Brain microvascular endothelial cell (primary cell): ENCODE data around the gene ZBED2.

Experiments
- DNase-seq: peaks from one replicate; pipeline ENCODE4 v3.0.0-alpha.2; 2020
- H3K27ac ChIP-seq: fragments of 250-450 bp; sonication (Bioruptor Pico); 2 replicates; pipeline ENCODE4 v1.5.1; 2020; ENCODE audit warnings: mild to moderate bottlenecking, moderate library complexity
- H3K27me3 ChIP-seq: fragments of 250-450 bp; sonication (Bioruptor Pico); replicated peaks from 2 replicates; pipeline ENCODE4 v1.5.1; 2020; ENCODE audit warnings: mild to moderate bottlenecking
- H3K36me3 ChIP-seq: fragments of 250-450 bp; sonication (Bioruptor Pico); replicated peaks from 2 replicates; pipeline ENCODE4 v1.5.1; 2020; ENCODE audit warnings: mild to moderate bottlenecking
- H3K4me3 ChIP-seq: 2 replicates; pipeline ENCODE4 v1.5.1; 2011; ENCODE audit warnings: low read depth, mild to moderate bottlenecking, control low read depth, low read length, moderate library complexity
- CTCF ChIP-seq: IDR thresholded peaks from 2 replicates; pipeline ENCODE4 v1.5.1; 2011; ENCODE audit warnings: low read depth, mild to moderate bottlenecking, moderate library complexity, low read length, control low read depth, inconsistent platforms; ENCODE audit errors: missing control alignments
- in situ Hi-C: cut with HindIII; loops from 2 replicates; pipeline ENCODE4 v1.10.0; 2017; ENCODE audit warnings: low sequenced_read_pairs, low pct_ligation_motif_present

The ZBED2 gene

GRCh38 chr3:111621535-111621934 is 26.4 kb upstream of the ZBED2 start:
- peak; percentile 70 for TF ChIP-seq CTCF
- Histone ChIP-seq H3K27ac (no peak overlapping the region), H3K27me3 (no peaks in the 10 kb centered on the region), H3K4me3 (no peak overlapping the region), H3K36me3 (no peaks in the 10 kb centered on the region)
- in situ Hi-C loops = no loop called here
- no peak for DNase-seq

GRCh38 chr3:111619833-111620232 is 24.7 kb upstream of the ZBED2 start:
- TF ChIP-seq CTCF = no peak
- Histone ChIP-seq H3K27me3 (no peaks in the 10 kb centered on the region), H3K4me3 (no peak overlapping the region), H3K36me3 (no peaks in the 10 kb centered on the region), H3K27ac (no peak overlapping the region)
- DNase-seq = no peak
- in situ Hi-C loops = no loop called here

- Histone ChIP-seq H3K36me3 (no peaks in the 10 kb centered on the region), H3K27me3 (no peaks in the 10 kb centered on the region), H3K27ac (no peak overlapping the region), H3K4me3 (no peak overlapping the region)
- TF ChIP-seq CTCF = no peak
- in situ Hi-C loops = no loop called here
- DNase-seq = no peak
Observed at GRCh38 chr3:111618945-111619344, 23.8 kb upstream of the ZBED2 start.

- DNase-seq = no peak
- Histone ChIP-seq H3K4me3 (no peak overlapping the region), H3K27ac (no peak overlapping the region), H3K27me3 (no peaks in the 10 kb centered on the region), H3K36me3 (no peaks in the 10 kb centered on the region)
- TF ChIP-seq CTCF = no peak
- in situ Hi-C loops = no loop called here
Observed at GRCh38 chr3:111617912-111618601, 22.9 kb upstream of the ZBED2 start.

DNA sequence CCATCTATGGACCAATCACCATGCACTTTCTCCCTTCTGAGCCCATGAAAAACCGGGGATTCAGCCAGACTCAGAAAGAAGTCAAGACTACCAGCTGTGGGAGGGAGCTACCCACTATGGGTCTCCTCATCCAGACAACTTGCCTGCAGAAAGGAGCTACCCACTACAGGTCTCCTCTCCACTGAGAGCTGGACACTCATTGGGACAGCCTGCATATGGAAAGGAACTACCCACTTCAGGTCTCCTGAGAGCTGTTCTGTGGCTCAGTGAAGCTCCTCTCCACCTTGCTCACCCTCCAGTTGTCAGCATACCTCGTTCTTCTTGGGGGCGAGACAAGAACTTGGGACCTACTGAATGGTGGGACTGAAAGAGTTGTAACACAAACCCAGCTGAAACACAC is 22.3 kb upstream of the ZBED2 start:
- in situ Hi-C loops = no loop called here
- no peak for TF ChIP-seq CTCF
- Histone ChIP-seq H3K4me3 (no peak overlapping the region), H3K36me3 (no peaks in the 10 kb centered on the region), H3K27ac (no peak overlapping the region), H3K27me3 (no peaks in the 10 kb centered on the region)
- no peak for DNase-seq

DNA sequence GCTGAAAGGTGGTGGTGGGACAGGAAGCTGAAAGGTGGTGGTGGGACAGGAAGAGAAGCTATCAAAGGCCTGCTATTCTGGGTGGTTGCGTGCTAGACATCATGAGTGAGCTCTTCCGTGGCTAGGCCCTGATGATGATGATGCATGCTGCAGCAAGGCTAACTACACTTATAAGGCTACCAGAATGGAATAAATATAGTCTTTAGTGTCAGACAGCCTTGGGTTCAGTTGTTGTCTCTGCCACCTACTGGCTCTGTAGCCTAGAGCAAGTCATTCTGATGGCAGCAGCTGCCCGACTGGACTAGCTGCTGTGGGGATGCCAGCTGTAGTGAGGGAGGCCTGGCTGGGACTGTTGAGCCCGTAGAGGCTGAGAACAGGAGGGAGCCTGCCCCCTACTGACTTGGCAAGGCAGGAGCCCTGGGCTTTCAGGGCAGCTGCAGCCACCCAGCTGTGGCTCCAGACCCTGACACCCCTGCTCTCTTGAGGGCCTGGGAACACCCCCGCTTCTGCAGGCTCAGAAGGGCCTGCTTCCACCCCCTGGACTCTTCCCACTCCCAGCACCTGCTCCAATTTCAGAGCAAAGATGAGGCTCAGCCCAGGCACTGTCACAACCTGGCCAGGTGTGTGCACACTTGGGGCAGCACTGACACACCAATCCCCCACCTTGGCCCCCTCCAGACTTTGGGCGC is 21.4 kb upstream of the ZBED2 start:
- H3K36me3 ChIP-seq = no peaks in the 10 kb centered on the region
- no peak overlapping the region for H3K4me3 ChIP-seq
- no peaks in the 10 kb centered on the region for H3K27me3 ChIP-seq
- peak; percentile 42 for TF ChIP-seq CTCF
- no peak overlapping the region for H3K27ac ChIP-seq
- in situ Hi-C loops = no loop called here
- DNase-seq = peak; percentile 22
